Measurements from ENCODE around the gene NFXL1.

- no peak for TF ChIP-seq CTCF (IDR thresholded peaks at IDR 0.05)
- no peak for TF ChIP-seq POLR2A (IDR thresholded peaks at IDR 0.05)
Observed at GRCh38 chr4:47914220-47914925, at the start of gene NFXL1.
